Muscle of arm (tissue), 14 donors: ENCODE measurements around the gene MCEE. TPM values are rescaled to one million over a fixed set of nuclear protein-coding genes. Genes with fewer than 3 reads are reported as not detected.
"Not testable (repeated sequence)": the region's sequence is repeated elsewhere in the genome, so short reads cannot be mapped to it uniquely, and the experiment has no call there.

Experiments used
- DNase-seq: peaks from one replicate; pipeline ENCODE4 v3.0.0-alpha.2; 2013
- long read RNA-seq, 11 donors: transcript quantifications; one replicate each; lab custom pipeline, GENCODE V29; 2026
- polyA plus RNA-seq, 12 donors: library from polyadenylated mRNA; unstranded; fragments of 120-200 nt; gene quantifications; one replicate each; pipeline ENCODE4 v1.2.1, GENCODE V29; 2013; ENCODE audit not compliant: insufficient read length in 12 of 12

MCEE gene
- polyA plus RNA-seq = 10 to 100 TPM in 11 of 12 donors, not detected in 1; 19.6 to 32.1 (median 25.9) TPM
- long read RNA-seq, donor 1, transcript MCEE-201 (3 exons, 835 nt) = major isoform, 10 of 11 reads
- long read RNA-seq, donor 1, partial matches to known transcripts = 0 of 11 reads
- long read RNA-seq, donor 1, other reads (novel, unspliced or antisense) = 0 of 11 reads
- long read RNA-seq, donor 2, transcript MCEE-201 (3 exons, 835 nt) = major isoform, 6 of 173 reads
- long read RNA-seq, donor 2, partial matches to known transcripts = 156 of 173 reads
- long read RNA-seq, donor 2, other reads (novel, unspliced or antisense) = 10 of 173 reads
- long read RNA-seq, donor 3, partial matches to known transcripts = 7 of 9 reads
- long read RNA-seq, donor 3, other reads (novel, unspliced or antisense) = 0 of 9 reads
- long read RNA-seq, donor 4, partial matches to known transcripts = 0 of 1 reads
- long read RNA-seq, donor 4, other reads (novel, unspliced or antisense) = 0 of 1 reads
- long read RNA-seq, donor 5, transcript MCEE-201 (3 exons, 835 nt) = major isoform, 7 of 186 reads
- long read RNA-seq, donor 5, partial matches to known transcripts = 172 of 186 reads
- long read RNA-seq, donor 5, other reads (novel, unspliced or antisense) = 6 of 186 reads
- long read RNA-seq, donor 6, transcript MCEE-201 (3 exons, 835 nt) = major isoform, 8 of 8 reads
- long read RNA-seq, donor 6, partial matches to known transcripts = 0 of 8 reads
- long read RNA-seq, donor 6, other reads (novel, unspliced or antisense) = 0 of 8 reads
- long read RNA-seq, donor 7, transcript MCEE-201 (3 exons, 835 nt) = major isoform, 7 of 7 reads
- long read RNA-seq, donor 7, partial matches to known transcripts = 0 of 7 reads
- long read RNA-seq, donor 7, other reads (novel, unspliced or antisense) = 0 of 7 reads
- long read RNA-seq, donor 8, transcript MCEE-201 (3 exons, 835 nt) = major isoform, 5 of 107 reads
- long read RNA-seq, donor 8, partial matches to known transcripts = 89 of 107 reads
- long read RNA-seq, donor 8, other reads (novel, unspliced or antisense) = 10 of 107 reads
- long read RNA-seq, donor 9, transcript MCEE-201 (3 exons, 835 nt) = major isoform, 8 of 8 reads
- long read RNA-seq, donor 9, partial matches to known transcripts = 0 of 8 reads
- long read RNA-seq, donor 9, other reads (novel, unspliced or antisense) = 0 of 8 reads
- long read RNA-seq, donor 10, transcript MCEE-201 (3 exons, 835 nt) = major isoform, 8 of 47 reads
- long read RNA-seq, donor 10, partial matches to known transcripts = 32 of 47 reads
- long read RNA-seq, donor 10, other reads (novel, unspliced or antisense) = 6 of 47 reads
- long read RNA-seq, donor 11, partial matches to known transcripts = 95 of 105 reads
- long read RNA-seq, donor 11, other reads (novel, unspliced or antisense) = 6 of 105 reads

GRCh38 chr2:71130152-71130904, at the start of gene MCEE, which contains the start of gene MPHOSPH10:
Gene MCEE (minus strand): TSS chr2:71130229. CDS start chr2:71130219, 10 bp downstream.
Gene MPHOSPH10 (plus strand): TSS chr2:71130634. CDS start chr2:71130666, 32 bp downstream.
- DNase-seq = peak; percentile 95

DNA sequence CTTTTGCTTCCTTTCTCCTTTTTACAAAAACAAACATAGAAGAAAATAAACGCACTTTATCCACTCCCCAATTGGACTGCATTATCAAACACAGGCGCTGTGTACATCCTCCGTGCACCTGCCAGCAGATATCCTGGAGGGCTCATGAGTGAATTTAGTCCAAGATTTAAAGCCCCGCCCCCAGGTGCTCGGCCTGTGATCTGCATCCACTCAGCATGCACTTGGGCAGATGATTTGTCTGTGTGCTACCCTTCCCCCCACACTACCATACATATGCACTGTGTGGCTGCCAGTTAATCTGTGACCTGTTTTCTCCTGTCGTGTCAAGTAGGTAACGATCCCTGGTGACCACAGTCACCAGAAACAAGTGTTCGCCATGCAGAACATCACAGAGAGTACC, 48.8 kb upstream of the MCEE start:
- DNase-seq = not testable (repeated sequence)

- DNase-seq = no peak
Observed at GRCh38 chr2:71174207-71174606, 44.2 kb upstream of the MCEE start.

- DNase-seq = no peak
Observed at GRCh38 chr2:71173096-71173495, 43.1 kb upstream of the MCEE start.

DNA sequence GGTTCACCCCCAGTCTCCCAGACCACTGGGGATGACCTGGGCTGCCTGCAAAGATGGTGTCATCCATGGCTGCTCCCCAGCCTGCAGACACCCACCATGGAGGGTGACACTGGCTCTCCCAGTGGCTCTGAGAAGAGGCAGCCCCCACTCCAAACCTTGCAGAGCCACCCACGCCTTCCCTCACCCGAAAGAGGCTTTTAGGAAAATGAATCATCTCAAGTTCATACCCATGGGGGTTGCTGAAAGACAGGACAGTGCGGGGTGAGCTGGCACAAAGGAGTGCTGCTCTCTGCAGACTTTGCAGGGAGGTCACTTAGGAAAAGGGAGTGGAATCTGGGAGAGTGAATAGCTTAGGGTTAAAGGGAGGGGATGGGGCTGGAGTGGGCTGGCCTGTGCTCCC, 36.8 kb upstream of the MCEE start:
- DNase-seq = no peak

DNA sequence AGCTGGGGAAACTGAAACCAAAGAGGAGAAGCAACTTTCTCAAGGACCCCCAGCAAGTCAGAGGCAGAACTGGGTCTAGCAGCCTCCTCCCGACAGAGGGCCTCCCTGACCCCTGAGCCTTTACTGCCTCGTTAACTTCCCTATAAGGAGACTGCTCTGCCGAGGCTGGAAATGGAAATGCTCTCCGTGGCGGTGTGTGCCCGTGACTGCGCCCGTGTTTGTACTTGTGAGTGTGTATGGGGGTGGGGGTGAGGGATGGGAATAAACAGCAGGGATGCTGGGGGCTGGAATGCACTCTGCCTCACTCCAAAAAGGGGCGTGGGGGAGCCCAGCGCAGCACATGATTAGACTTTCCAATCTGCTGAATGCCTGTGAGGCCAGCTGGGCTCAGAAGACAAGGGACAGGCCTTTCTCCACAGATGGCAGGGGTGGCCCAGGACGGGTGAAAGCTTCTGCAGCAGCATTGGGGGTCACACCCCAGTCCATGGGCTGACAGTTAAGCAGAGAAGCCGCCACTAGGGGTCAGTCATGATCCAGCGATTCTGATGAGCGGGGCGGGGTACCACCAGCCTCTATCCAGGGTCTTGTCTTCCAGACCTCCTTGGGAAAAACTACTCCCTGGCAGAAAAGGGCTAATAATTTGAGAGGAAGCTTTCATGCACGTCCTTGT, 27.2 kb upstream of the MCEE start:
- DNase-seq = peak; percentile 35

GRCh38 chr2:71156573-71156972, 26.5 kb upstream of the MCEE start:
- DNase-seq = peak; percentile 33

- DNase-seq = no peak
Observed at GRCh38 chr2:71155846-71156245, 25.8 kb upstream of the MCEE start.

DNA sequence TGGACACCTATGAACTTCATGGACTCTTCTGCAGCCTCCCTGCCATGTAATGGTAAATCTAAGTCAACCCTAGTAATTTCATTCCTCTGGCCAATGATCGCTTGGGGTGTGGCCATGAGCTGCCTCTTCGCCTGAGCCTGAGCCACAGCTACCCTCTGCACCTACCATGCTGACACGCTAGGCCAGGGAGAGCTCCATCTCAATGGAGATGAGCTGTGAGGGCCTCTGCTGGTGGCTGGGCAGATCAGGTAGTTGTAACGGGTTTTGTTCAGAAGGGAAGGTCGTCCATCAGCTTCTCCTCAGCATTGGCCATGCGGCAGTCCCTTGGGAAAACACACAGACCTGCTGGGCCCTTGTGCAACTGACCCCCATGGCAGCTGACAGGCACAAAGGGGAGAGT, 24.8 kb upstream of the MCEE start:
- DNase-seq = no peak

- DNase-seq = no peak
Observed at GRCh38 chr2:71154279-71154678, 24.2 kb upstream of the MCEE start.

GRCh38 chr2:71153585-71154224, 23.7 kb upstream of the MCEE start:
- no peak for DNase-seq

GRCh38 chr2:71151620-71152019, 21.6 kb upstream of the MCEE start:
- DNase-seq = no peak

DNA sequence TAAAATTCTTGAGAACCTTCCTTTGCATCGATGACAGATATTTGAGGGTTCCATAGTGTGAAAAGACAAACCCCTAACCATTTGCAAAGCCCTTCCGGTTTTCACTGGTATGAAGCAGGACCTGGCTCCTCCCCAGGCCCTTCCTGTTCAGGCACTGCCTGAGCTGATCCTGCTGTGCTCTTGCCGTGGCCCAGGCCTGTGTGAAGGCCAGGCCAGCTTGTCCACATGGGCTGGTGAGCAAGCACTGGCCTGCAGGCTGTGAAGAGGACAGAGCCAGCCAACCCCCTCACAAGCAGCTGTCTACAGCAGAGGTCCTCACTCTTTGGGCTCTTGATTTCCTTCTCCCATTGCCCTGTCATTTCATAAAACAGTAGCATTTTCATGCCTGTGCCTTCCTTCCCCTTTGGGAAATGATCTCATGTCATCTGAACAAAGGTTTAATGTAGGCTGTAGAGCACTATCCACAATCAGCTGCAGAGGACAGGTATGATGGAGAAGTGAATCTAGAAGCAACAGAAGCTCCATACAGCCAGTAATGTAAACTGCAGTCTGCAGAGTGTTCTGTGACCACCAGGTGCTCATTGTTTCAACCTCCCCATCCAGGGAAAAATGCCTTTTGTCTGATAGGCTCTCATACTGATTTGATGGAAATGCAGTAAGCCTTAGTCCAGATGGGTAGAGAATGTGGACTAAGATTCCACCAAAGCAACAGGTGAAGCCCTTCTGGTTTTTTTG, 20.2 kb upstream of the MCEE start:
- DNase-seq = no peak

GRCh38 chr2:71148506-71149063, 18.6 kb upstream of the MCEE start:
- DNase-seq = no peak

DNA sequence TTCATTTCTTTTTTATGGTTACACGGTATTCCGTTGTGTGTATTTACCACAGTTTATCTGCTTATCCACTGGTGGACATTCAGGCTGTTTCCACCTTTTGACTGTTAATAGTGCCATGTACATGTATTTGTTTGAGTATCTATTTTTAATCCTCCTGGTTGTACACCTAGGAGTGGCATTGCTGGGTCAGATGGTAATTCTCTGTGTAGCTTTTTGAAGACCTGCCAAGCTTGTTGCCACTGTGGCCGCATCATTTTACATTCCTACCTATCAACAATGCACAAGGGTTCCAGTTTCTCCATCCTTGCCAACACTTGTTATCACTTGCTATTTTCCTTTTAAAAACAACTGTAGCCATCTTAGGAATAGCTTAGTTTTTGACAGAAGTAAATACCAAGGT, 13.8 kb upstream of the MCEE start:
- DNase-seq = no peak

DNA sequence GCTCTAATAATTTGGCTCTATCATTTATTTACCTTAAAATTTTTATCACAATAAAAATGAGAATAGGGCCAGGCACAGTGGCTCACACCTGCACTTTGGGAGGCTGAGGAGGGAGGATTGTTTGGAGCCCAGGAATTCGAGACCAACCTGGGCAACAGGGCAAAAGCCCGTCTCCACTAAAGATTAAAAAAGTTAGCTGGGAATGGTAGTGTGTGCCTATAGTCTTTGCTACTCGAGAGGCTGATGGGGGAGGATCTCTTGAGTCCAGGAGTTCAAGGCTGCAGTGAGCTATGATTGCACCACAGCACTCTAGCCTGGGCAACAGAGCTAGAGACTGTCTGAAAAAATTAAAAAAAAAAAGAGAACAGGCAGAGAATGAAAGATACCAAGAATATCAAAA, 6.1 kb upstream of the MCEE start:
- no peak for DNase-seq

DNA sequence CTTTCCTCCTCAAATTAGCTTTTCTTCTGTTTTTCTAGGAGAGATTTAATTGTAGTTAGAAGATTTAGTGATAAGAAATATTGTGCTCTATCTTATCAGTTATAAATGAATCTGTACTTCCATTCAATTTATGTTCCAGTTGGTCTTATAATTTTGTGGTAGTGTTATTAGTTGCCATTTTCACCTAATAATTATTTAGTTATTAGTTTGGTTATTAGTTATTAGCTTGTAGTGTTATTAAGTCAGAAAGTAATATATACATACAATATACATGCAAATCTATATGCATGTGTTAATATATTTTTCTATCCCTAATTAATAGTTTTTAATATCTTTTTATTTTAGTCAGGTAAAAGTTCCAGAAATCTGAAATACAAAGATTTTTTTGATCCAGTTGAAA, 3.6 kb upstream of the MCEE start:
- DNase-seq = no peak

DNA sequence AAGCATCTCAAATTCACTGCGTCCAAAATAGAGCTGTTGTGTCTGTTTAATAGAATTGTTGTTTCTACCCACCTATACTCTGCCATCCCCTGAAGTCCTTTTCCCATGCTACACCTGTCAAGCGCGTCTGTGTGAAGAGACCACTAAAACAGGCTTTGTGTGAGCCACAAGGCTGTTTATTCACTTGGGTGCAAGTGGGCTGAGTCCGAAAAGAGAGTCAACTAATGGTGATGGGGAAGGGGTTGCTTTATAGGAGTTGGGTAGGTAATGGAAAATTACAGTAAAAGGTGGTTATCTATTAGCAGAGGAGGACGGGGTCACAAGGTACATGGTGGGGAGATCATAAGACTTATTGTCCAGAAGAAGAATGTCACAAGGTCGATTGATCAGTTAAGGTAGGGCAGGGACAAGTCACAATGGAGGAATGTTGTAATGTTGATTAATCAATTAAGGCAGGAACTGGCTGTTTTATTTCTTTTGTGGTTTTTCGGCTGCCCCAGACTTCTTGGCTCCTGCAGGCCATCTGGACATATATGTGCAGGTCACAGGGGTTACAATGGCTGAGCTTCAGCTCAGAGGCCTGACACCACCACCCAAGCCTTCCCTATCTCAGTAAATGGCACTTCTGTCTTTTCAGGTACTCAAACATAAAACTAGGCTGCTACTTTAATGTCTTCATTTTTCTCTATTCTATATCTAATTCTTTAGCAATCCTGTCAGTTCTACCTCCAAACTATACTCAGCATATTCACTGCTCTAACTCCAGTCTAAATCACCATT, 1.5 kb upstream of the MCEE start:
- DNase-seq = not testable (repeated sequence)
